Fibroblast of lung (primary cell): Measurements from ENCODE around the gene KDM2B. TPM values are rescaled to one million over a fixed set of nuclear protein-coding genes. Genes with fewer than 3 reads are reported as not detected.
A peak's percentile ranks its signal among the peaks of the same experiment; 100 is the strongest.

Experiments
- DNase-seq, 2 donors: peaks; one replicate each; pipeline versions ENCODE4 v3.0.0 to v3.0.0-alpha.2; 2010; ENCODE audit warnings: low read depth in 2 of 2
- H2AFZ ChIP-seq: 2 replicates; pipeline ENCODE4 v1.5.1; 2012; ENCODE audit warnings: low read length, control low read depth, inconsistent platforms
- H3K27ac ChIP-seq: 2 replicates; pipeline ENCODE4 v1.5.1; 2011; ENCODE audit warnings: low read length, control low read depth; ENCODE audit not compliant: insufficient read depth
- H3K27me3 ChIP-seq: 2 replicates; pipeline ENCODE4 v1.5.1; 2011; ENCODE audit warnings: mild to moderate bottlenecking, low read length; ENCODE audit not compliant: control insufficient read depth, insufficient read depth
- H3K36me3 ChIP-seq: 2 replicates; pipeline ENCODE4 v1.5.1; 2011; ENCODE audit warnings: low read length; ENCODE audit not compliant: control insufficient read depth, insufficient read depth
- H3K4me1 ChIP-seq: 2 replicates; pipeline ENCODE4 v1.5.1; 2011; ENCODE audit warnings: low read length; ENCODE audit not compliant: control insufficient read depth, insufficient read depth; ENCODE audit errors: extremely low read depth
- H3K4me2 ChIP-seq: 2 replicates; pipeline ENCODE4 v1.5.1; 2011; ENCODE audit warnings: low read length, control low read depth; ENCODE audit not compliant: insufficient read depth; ENCODE audit errors: extremely low read depth
- H3K4me3 ChIP-seq, 4 experiments: fragments of 200-600 bp in 1 of 4; sonication (generic) in 1 of 4; replicated peaks in 1 of 4; 2 replicates each; pipeline ENCODE4 v1.5.1; 2011 to 2016; ENCODE audit warnings: low read length in 4 of 4, low read depth in 3 of 4, mild to moderate bottlenecking in 3 of 4, control low read depth in 2 of 4, inconsistent platforms in 1 of 4, mixed read lengths in 1 of 4; ENCODE audit not compliant: insufficient read depth in 1 of 4; ENCODE audit errors: control extremely low read depth in 1 of 4
- H3K79me2 ChIP-seq: 2 replicates; pipeline ENCODE4 v1.5.1; 2012; ENCODE audit warnings: mild to moderate bottlenecking, low read length, inconsistent platforms; ENCODE audit not compliant: control insufficient read depth, insufficient read depth
- H3K9ac ChIP-seq: 2 replicates; pipeline ENCODE4 v1.5.1; 2011; ENCODE audit warnings: mild to moderate bottlenecking, low read length, control low read depth; ENCODE audit not compliant: insufficient read depth
- H3K9me3 ChIP-seq: 2 replicates; pipeline ENCODE4 v1.5.1; 2012; ENCODE audit warnings: low read depth, low read length; ENCODE audit not compliant: control insufficient read depth, insufficient read depth
- H4K20me1 ChIP-seq: 2 replicates; pipeline ENCODE4 v1.5.1; 2011; ENCODE audit warnings: low read length; ENCODE audit not compliant: control insufficient read depth, insufficient read depth; ENCODE audit errors: extremely low read depth
- CTCF ChIP-seq, 2 donors: IDR thresholded peaks in 1 of 2; conservative IDR thresholded peaks in 1 of 2; 1 replicate in 1 of 2; 2 replicates in 1 of 2; pipeline ENCODE4 v1.5.1; 2011 to 2012; ENCODE audit warnings: low read length in 2 of 2, control low read depth in 1 of 2, inconsistent platforms in 1 of 2, low read depth in 1 of 2, mild to moderate bottlenecking in 1 of 2
- EZH2 ChIP-seq: IDR thresholded peaks from 2 replicates; pipeline ENCODE4 v1.5.1; 2012; ENCODE audit warnings: low read length, control low read depth, mild to moderate bottlenecking; ENCODE audit errors: missing control alignments
- polyA plus RNA-seq, 2 donors: library from polyadenylated mRNA; depleted of rRNA in 1 of 2; stranded (reverse) in 1 of 2; unstranded in 1 of 2; fragments of >200 nt; gene quantifications; 2 replicates each; pipeline ENCODE4 v1.2.1, GENCODE V29; 2011 to 2012; ENCODE audit warnings: missing spikeins in 1 of 2
- total RNA-seq: library from RNA; depleted of rRNA; stranded (reverse); fragments of >200 nt; gene quantifications from 2 replicates; pipeline ENCODE4 v1.2.1, GENCODE V29; 2014

The KDM2B gene
- total and polyA plus RNA-seq, 2 donors (not counting 1 experiment from before 2014, with no cell fraction given) = 9.8 to 21.6 TPM

DNA sequence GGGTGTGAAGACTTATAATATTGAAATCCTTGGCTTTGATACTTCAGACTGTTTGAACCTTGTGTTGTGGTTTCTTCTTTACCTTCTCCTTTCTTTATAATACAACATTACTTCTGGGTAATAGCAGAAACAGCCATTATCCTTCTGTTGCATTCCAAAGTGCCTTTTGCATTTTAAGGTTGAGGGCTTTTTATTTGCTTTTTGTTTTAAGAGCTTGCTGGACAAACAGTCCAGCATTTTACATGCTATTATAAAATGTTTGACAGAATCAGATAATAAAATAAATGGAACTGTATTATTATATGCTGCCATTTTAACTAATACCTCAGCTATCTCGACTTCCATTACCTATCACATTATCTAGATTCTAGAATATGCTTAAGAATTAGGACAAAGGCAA, 166.9 kb downstream of the KDM2B start:
- H3K9me3 ChIP-seq = no peaks in the 10 kb centered on the region
- DNase-seq = no peak
- no peak overlapping the region for H3K4me3 ChIP-seq
- TF ChIP-seq EZH2 (no peak), CTCF (conservative IDR thresholded peaks at IDR 0.05 in 1 of 2, IDR thresholded peaks at IDR 0.05 in 1 of 2; ENCODE audit: low read depth in 1 of 2, low read length in 2 of 2) (no peak)
- H4K20me1 ChIP-seq = no peaks in the 10 kb centered on the region
- H3K4me1 ChIP-seq = no peaks in the 10 kb centered on the region
- H2AFZ ChIP-seq = no peak overlapping the region
- H3K27me3 ChIP-seq = no peaks in the 10 kb centered on the region
- no peak overlapping the region for H3K27ac ChIP-seq
- H3K9ac ChIP-seq = no peak overlapping the region
- peaks cover 6% of the 10 kb centered on the region for H3K79me2 ChIP-seq
- peaks cover 5% of the 10 kb centered on the region for H3K36me3 ChIP-seq
- no peak overlapping the region for H3K4me2 ChIP-seq

DNA sequence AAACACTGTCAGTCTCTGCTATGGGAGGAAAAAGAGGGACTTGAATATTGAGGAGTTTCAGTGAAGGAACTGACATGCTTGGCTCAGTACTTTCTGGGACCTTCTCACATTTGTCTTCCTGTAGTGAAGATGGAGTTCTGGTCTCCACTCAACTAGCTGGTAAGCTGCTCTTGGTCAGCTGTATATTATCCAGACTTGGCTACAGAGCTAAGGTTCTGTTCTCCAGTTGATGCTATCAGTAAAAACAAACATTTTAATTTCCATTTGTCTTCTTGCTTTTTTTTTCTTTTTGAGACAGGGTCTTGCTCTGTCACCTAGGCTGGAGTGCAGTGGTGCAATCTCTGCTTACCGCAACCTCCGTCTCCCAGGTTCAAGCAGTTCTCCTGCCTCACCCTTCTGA, 175.6 kb downstream of the KDM2B start:
- no peak overlapping the region for H3K27ac ChIP-seq
- DNase-seq = no peak
- H3K4me2 ChIP-seq = no peak overlapping the region
- TF ChIP-seq EZH2 (no peak), CTCF (conservative IDR thresholded peaks at IDR 0.05 in 1 of 2, IDR thresholded peaks at IDR 0.05 in 1 of 2; ENCODE audit: low read depth in 1 of 2, low read length in 2 of 2) (no peak)
- no peaks in the 10 kb centered on the region for H3K27me3 ChIP-seq
- no peaks in the 10 kb centered on the region for H3K4me1 ChIP-seq
- no peak overlapping the region for H3K9ac ChIP-seq
- no peaks in the 10 kb centered on the region for H4K20me1 ChIP-seq
- H3K9me3 ChIP-seq = no peaks in the 10 kb centered on the region
- no peak overlapping the region for H2AFZ ChIP-seq
- H3K79me2 ChIP-seq = peaks cover 49% of the 10 kb centered on the region
- H3K36me3 ChIP-seq = peaks cover 3% of the 10 kb centered on the region
- H3K4me3 ChIP-seq = no peak overlapping the region

GRCh38 chr12:121404734-121405133, 176.1 kb downstream of the KDM2B start:
- H4K20me1 ChIP-seq = no peaks in the 10 kb centered on the region
- peaks cover 51% of the 10 kb centered on the region for H3K79me2 ChIP-seq
- H3K4me1 ChIP-seq = no peaks in the 10 kb centered on the region
- no peak overlapping the region for H2AFZ ChIP-seq
- peaks cover 3% of the 10 kb centered on the region for H3K36me3 ChIP-seq
- peak in 1 of 2 donors; percentile 8 for DNase-seq
- H3K27ac ChIP-seq = no peak overlapping the region
- H3K4me2 ChIP-seq = no peak overlapping the region
- no peaks in the 10 kb centered on the region for H3K27me3 ChIP-seq
- TF ChIP-seq EZH2 (no peak), CTCF (conservative IDR thresholded peaks at IDR 0.05 in 1 of 2, IDR thresholded peaks at IDR 0.05 in 1 of 2; ENCODE audit: low read depth in 1 of 2, low read length in 2 of 2) (no peak)
- H3K9ac ChIP-seq = no peak overlapping the region
- H3K9me3 ChIP-seq = no peaks in the 10 kb centered on the region
- no peak overlapping the region for H3K4me3 ChIP-seq
